ENCODE measurements around the gene ADSL. TPM values are rescaled to one million over a fixed set of nuclear protein-coding genes. Genes with fewer than 3 reads are reported as not detected.

Gene ADSL
- total RNA-seq, 1 donor from 2014 or later, result 135 TPM

- no peaks in the 10 kb centered on the region for H4K20me1 ChIP-seq (ENCODE audit: low read depth)
Observed at GRCh38 chr22:40421941-40422340, 75.6 kb downstream of the ADSL start.

DNA sequence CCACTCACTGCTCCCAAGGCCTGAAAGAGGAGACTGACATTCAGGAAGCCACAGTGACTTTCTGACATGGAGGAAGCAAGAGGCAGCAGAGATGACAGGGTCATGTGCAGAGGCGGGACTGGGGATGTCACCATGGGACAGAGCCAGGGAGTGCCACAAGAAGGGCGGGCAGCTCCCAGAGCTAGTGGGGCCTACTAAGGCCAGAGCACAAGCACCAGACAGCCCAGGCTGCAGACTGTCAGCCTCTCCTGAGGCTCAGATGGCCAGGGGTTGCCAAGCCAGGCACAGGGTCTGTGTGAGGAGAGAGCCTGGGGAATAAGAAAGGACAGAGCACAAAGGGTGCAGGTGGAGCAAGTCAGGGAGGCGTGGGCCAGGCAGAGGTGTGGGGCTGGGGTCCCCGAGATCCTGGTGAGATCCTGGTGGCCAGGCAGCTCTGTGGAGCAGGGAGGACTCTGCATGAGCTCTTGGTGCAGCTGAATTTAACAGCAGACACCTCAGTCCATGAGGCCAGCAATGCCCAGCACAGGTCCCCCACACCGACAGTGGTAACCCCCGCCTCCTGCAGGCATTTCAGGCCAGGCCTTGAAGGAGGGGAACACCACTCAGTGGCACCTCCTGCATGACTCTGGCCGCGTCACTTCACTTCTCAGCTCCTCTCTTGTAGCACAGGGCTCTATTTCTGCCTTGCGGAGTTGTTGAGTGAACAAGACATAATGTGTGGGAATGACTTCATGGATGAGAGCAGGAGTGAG is 76.4 kb downstream of the ADSL start:
- no peak overlapping the region for H2AFZ ChIP-seq (replicated peaks)
- peak overlapping the region; percentile 85 for H3K27ac Mint-ChIP-seq
- no peak overlapping the region for H3K4me3 Mint-ChIP-seq
- DNase-seq (ENCODE audit: low spot score), result no peak
- no peaks in the 10 kb centered on the region for H3K79me2 ChIP-seq (ENCODE audit: low read depth)
- H3K4me1 Mint-ChIP-seq, result peaks cover 3% of the 10 kb centered on the region
- H3K27ac ChIP-seq, result no peak overlapping the region
- H3K4me1 ChIP-seq, result no peaks in the 10 kb centered on the region
- H3K4me3 ChIP-seq, result no peak overlapping the region
- no peak overlapping the region for H3K4me2 ChIP-seq
- no peaks in the 10 kb centered on the region for H3K9me3 ChIP-seq (ENCODE audit: low read depth)
- TF ChIP-seq EZH2 (IDR thresholded peaks at IDR 0.05), result no peak
- H3K9me3 Mint-ChIP-seq, result no peaks in the 10 kb centered on the region
- no peaks in the 10 kb centered on the region for H3K27me3 ChIP-seq
- peaks cover under 1% of the 10 kb centered on the region for H4K20me1 ChIP-seq (ENCODE audit: low read depth)
- H3K36me3 Mint-ChIP-seq, result peaks cover 16% of the 10 kb centered on the region
- H3K9ac ChIP-seq, result no peak overlapping the region
- H3F3A ChIP-seq (ENCODE audit: low read depth), result no peaks in the 10 kb centered on the region
- H3K36me3 ChIP-seq, result no peaks in the 10 kb centered on the region
- H3K27me3 Mint-ChIP-seq (ENCODE audit: insufficient read depth, low read depth), result peaks cover 4% of the 10 kb centered on the region

More at GRCh38 chr22:40421941-40422340, 75.6 kb downstream of the ADSL start:
- peaks cover 4% of the 10 kb centered on the region for H3K27me3 Mint-ChIP-seq (ENCODE audit: insufficient read depth, low read depth)
- H3K36me3 Mint-ChIP-seq, result peaks cover 16% of the 10 kb centered on the region
- H3F3A ChIP-seq (ENCODE audit: low read depth), result no peaks in the 10 kb centered on the region
- no peaks in the 10 kb centered on the region for H3K27me3 ChIP-seq
- H3K36me3 ChIP-seq, result no peaks in the 10 kb centered on the region
- peaks cover 3% of the 10 kb centered on the region for H3K4me1 Mint-ChIP-seq
- H3K9ac ChIP-seq, result no peak overlapping the region
- H3K4me3 Mint-ChIP-seq, result no peak overlapping the region
- no peak overlapping the region for H3K4me2 ChIP-seq
- H3K4me1 ChIP-seq, result no peaks in the 10 kb centered on the region
- no peak overlapping the region for H2AFZ ChIP-seq (replicated peaks)
- no peak for DNase-seq (ENCODE audit: low spot score)
- no peaks in the 10 kb centered on the region for H3K79me2 ChIP-seq (ENCODE audit: low read depth)
- no peak overlapping the region for H3K27ac Mint-ChIP-seq
- TF ChIP-seq EZH2 (IDR thresholded peaks at IDR 0.05), result no peak
- TF ChIP-seq CTCF (IDR thresholded peaks at IDR 0.05), result no peak
- no peak for TF ChIP-seq EZH2phosphoT487 (IDR thresholded peaks at IDR 0.05)
- H3K27ac ChIP-seq, result no peak overlapping the region
- no peak overlapping the region for H3K4me3 ChIP-seq
- H3K9me3 Mint-ChIP-seq, result no peaks in the 10 kb centered on the region
- H3K9me3 ChIP-seq (ENCODE audit: low read depth), result no peaks in the 10 kb centered on the region

GRCh38 chr22:40423310-40423688 is 77.0 kb downstream of the ADSL start:
- TF ChIP-seq EZH2phosphoT487 (IDR thresholded peaks at IDR 0.05) (no peak), EZH2 (IDR thresholded peaks at IDR 0.05) (no peak), CTCF (IDR thresholded peaks at IDR 0.05) (no peak)
- peaks cover 3% of the 10 kb centered on the region for H3K4me1 Mint-ChIP-seq

More at GRCh38 chr22:40423310-40423688, 77.0 kb downstream of the ADSL start:
- no peaks in the 10 kb centered on the region for H3K79me2 ChIP-seq (ENCODE audit: low read depth)
- H3K9ac ChIP-seq, result no peak overlapping the region
- H3K36me3 ChIP-seq, result no peaks in the 10 kb centered on the region
- peaks cover 5% of the 10 kb centered on the region for H4K20me1 ChIP-seq (ENCODE audit: low read depth)
- no peaks in the 10 kb centered on the region for H3K9me3 Mint-ChIP-seq
- peaks cover 4% of the 10 kb centered on the region for H3K27me3 Mint-ChIP-seq (ENCODE audit: insufficient read depth, low read depth)
- H3K27ac ChIP-seq, result no peak overlapping the region
- no peak overlapping the region for H3K4me3 Mint-ChIP-seq
- no peaks in the 10 kb centered on the region for H3K27me3 ChIP-seq
- H3K4me1 ChIP-seq, result no peaks in the 10 kb centered on the region
- no peaks in the 10 kb centered on the region for H3F3A ChIP-seq (ENCODE audit: low read depth)
- no peak for DNase-seq (ENCODE audit: low spot score)
- no peaks in the 10 kb centered on the region for H3K9me3 ChIP-seq (ENCODE audit: low read depth)
- no peak overlapping the region for H3K4me2 ChIP-seq
- H3K36me3 Mint-ChIP-seq, result peaks cover 16% of the 10 kb centered on the region
- peak overlapping the region; percentile 85 for H3K27ac Mint-ChIP-seq
- H2AFZ ChIP-seq (replicated peaks), result no peak overlapping the region
- no peak overlapping the region for H3K4me3 ChIP-seq
